Esophagus muscularis mucosa (tissue), 4 donors: ENCODE data around the gene LILRB5. TPM values are rescaled to one million over a fixed set of nuclear protein-coding genes. Genes with fewer than 3 reads are reported as not detected.
A peak's percentile ranks its signal among the peaks of the same experiment; 100 is the strongest.

Source experiments
- DNase-seq: peaks from one replicate; pipeline ENCODE4 v3.0.0-alpha.2; 2017; ENCODE audit errors: extremely low spot score
- H3K27ac ChIP-seq, 4 donors: fragments of 200-600 bp; sonication (generic); replicated peaks in 1 of 4; 1 replicate in 3 of 4; 2 replicates in 1 of 4; pipeline ENCODE4 v1.5.1; 2016 to 2019; ENCODE audit warnings: mild to moderate bottlenecking in 1 of 4
- H3K27me3 ChIP-seq, 4 donors: fragments of 200-600 bp; sonication (generic); one replicate each; pipeline versions ENCODE4 v1.5.1 to v1.6.0; 2016 to 2019
- H3K36me3 ChIP-seq, 4 donors: fragments of 200-600 bp; sonication (generic); one replicate each; pipeline ENCODE4 v1.5.1; 2016 to 2019
- H3K4me1 ChIP-seq, 4 donors: fragments of 200-600 bp; sonication (generic); one replicate each; pipeline ENCODE4 v1.5.1; 2016 to 2019
- H3K4me3 ChIP-seq, 4 donors: fragments of 200-600 bp; sonication (generic); 1 replicate in 2 of 4; 2 replicates in 2 of 4; pipeline ENCODE4 v1.5.1; 2016 to 2019; ENCODE audit warnings: mild to moderate bottlenecking in 4 of 4, moderate library complexity in 1 of 4
- H3K9me3 ChIP-seq, 4 donors: fragments of 200-600 bp; sonication (generic); 1 replicate in 3 of 4; 2 replicates in 1 of 4; pipeline ENCODE4 v1.5.1; 2016 to 2019
- CTCF ChIP-seq, 3 experiments: fragments of 200-600 bp in 2 of 3; fragments of 450-650 bp in 1 of 3; sonication (generic) in 2 of 3; IDR thresholded peaks; one replicate each; pipeline ENCODE4 v1.5.1; 2017 to 2019; ENCODE audit warnings: antibody characterized with exemption in 3 of 3, mild to moderate bottlenecking in 2 of 3, moderate library complexity in 1 of 3
- EP300 ChIP-seq: sonication (generic); formaldehyde crosslinking; IDR thresholded peaks from one replicate; pipeline ENCODE4 v1.6.1; 2017; ENCODE audit warnings: antibody characterized with exemption
- POLR2A ChIP-seq: fragments of 450-650 bp; IDR thresholded peaks from one replicate; pipeline ENCODE4 v1.6.1; 2017; ENCODE audit warnings: antibody characterized with exemption, moderate library complexity, mild to moderate bottlenecking, low read depth
- POLR2AphosphoS5 ChIP-seq, 2 donors: sonication (generic); formaldehyde crosslinking; IDR thresholded peaks; one replicate each; pipeline ENCODE4 v1.6.1; 2017; ENCODE audit warnings: antibody characterized with exemption in 2 of 2
- WGBS: methylation state at CpG from one replicate; pipeline ENCODE4 v1.1.5; 2018; 5-methylcytosine and 5-hydroxymethylcytosine counted together
- intact Hi-C: fragments of 100-400 bp; cut with DNase I; formaldehyde crosslinking; loops from one replicate; pipeline ENCODE4 v1.15.1; 2023
- total RNA-seq, 4 donors: library from RNA; depleted of rRNA; stranded (reverse); fragments of >200 nt; gene quantifications; one replicate each; pipeline versions ENCODE4 v1.1.0 to v1.2.1, GENCODE V29; 2016

LILRB5 gene
- 10 to 100 TPM; 16.6 to 26.6 (median 21.4) TPM for total RNA-seq

GRCh38 chr19:54257116-54257480, at the start of gene LILRB5:
Gene LILRB5, minus strand, starts transcription at chr19:54257273. Its CDS starts 80 bp downstream, at chr19:54257193.
- DNase-seq, result no peak
- no peaks in the 10 kb centered on the region for H3K4me1 ChIP-seq
- intact Hi-C loops, result no loop called here
- H3K4me3 ChIP-seq, result peak within 1 kb of the TSS; percentile 12 to 42 (median 28)
- no peaks in the 10 kb centered on the region for H3K9me3 ChIP-seq
- peak in 1 of 2 donors; percentile 33 for TF ChIP-seq POLR2AphosphoS5 (IDR thresholded peaks at IDR 0.05)
- no peak for TF ChIP-seq POLR2A
- WGBS, result 74% methylated on average over 7 of the region's 9 CpGs
- H3K27ac ChIP-seq, result peak within 1 kb of the TSS in 2 of 4 donors; percentile 34 to 41
- H3K27me3 ChIP-seq, result peaks cover 0 to 66% (median 9%) of the 10 kb centered on the region in 4 donors
- H3K36me3 ChIP-seq, result no peaks in the 10 kb centered on the region

- WGBS, result 100% methylated on average over 1 of the region's 1 CpG
- TF ChIP-seq CTCF (IDR thresholded peaks at IDR 0.05) (no peak), POLR2A (no peak), EP300 (no peak), POLR2AphosphoS5 (IDR thresholded peaks at IDR 0.05) (no peak)
- no peaks in the 10 kb centered on the region for H3K4me1 ChIP-seq
- H3K27ac ChIP-seq, result no peak overlapping the region
- DNase-seq, result no peak
- peaks cover 0 to 31% (median 0%) of the 10 kb centered on the region in 4 donors for H3K27me3 ChIP-seq
- no peaks in the 10 kb centered on the region for H3K9me3 ChIP-seq
- H3K4me3 ChIP-seq, result no peak overlapping the region
- no peaks in the 10 kb centered on the region for H3K36me3 ChIP-seq
- intact Hi-C loops, result no loop called here
Measured at GRCh38 chr19:54305141-54305540, 48.1 kb upstream of the LILRB5 start.

GRCh38 chr19:54302257-54302656, 45.2 kb upstream of the LILRB5 start:
- Histone ChIP-seq H3K4me1 (no peaks in the 10 kb centered on the region), H3K36me3 (no peaks in the 10 kb centered on the region), H3K4me3 (no peak overlapping the region), H3K27me3 (peaks cover 0 to 45% (median 0%) of the 10 kb centered on the region in 4 donors), H3K27ac (no peak overlapping the region), H3K9me3 (no peaks in the 10 kb centered on the region)
- 54% methylated on average over 4 of the region's 4 CpGs for WGBS
- DNase-seq, result no peak
- TF ChIP-seq CTCF (IDR thresholded peaks at IDR 0.05), result no peak
- TF ChIP-seq EP300, result no peak
- TF ChIP-seq POLR2AphosphoS5 (IDR thresholded peaks at IDR 0.05), result no peak
- TF ChIP-seq POLR2A, result no peak
- intact Hi-C loops, result no loop called here

- Histone ChIP-seq H3K27me3 (peaks cover 0 to 32% (median 0%) of the 10 kb centered on the region in 4 donors), H3K36me3 (no peaks in the 10 kb centered on the region), H3K4me1 (no peaks in the 10 kb centered on the region), H3K4me3 (no peak overlapping the region), H3K27ac (no peak overlapping the region), H3K9me3 (peaks cover 0 to 2% (median 0%) of the 10 kb centered on the region in 4 donors)
- intact Hi-C loops, result loop anchor here (5.0 kb wide), 1 partner anchor 278 kb away; no protein-coding TSS in a partner anchor
- 85% methylated on average over 5 of the region's 5 CpGs for WGBS
- TF ChIP-seq POLR2A, result no peak
- no peak for TF ChIP-seq CTCF (IDR thresholded peaks at IDR 0.05)
- TF ChIP-seq POLR2AphosphoS5 (IDR thresholded peaks at IDR 0.05), result no peak
- TF ChIP-seq EP300, result no peak
- no peak for DNase-seq
Measured at GRCh38 chr19:54299515-54299914, 42.4 kb upstream of the LILRB5 start.

- DNase-seq, result no peak
- intact Hi-C loops, result loop anchor here (5.0 kb wide), 1 partner anchor 278 kb away; no protein-coding TSS in a partner anchor
- H3K27ac ChIP-seq, result no peak overlapping the region
- no peaks in the 10 kb centered on the region for H3K4me1 ChIP-seq
- peaks cover 0 to 6% (median 0%) of the 10 kb centered on the region in 4 donors for H3K9me3 ChIP-seq
- peaks cover 0 to 36% (median 0%) of the 10 kb centered on the region in 4 donors for H3K27me3 ChIP-seq
- no peaks in the 10 kb centered on the region for H3K36me3 ChIP-seq
- H3K4me3 ChIP-seq, result no peak overlapping the region
- no peak for TF ChIP-seq CTCF (IDR thresholded peaks at IDR 0.05)
- no peak for TF ChIP-seq EP300
- TF ChIP-seq POLR2AphosphoS5 (IDR thresholded peaks at IDR 0.05), result no peak
- no peak for TF ChIP-seq POLR2A
- WGBS, result 62% methylated on average over 7 of the region's 7 CpGs
Measured at GRCh38 chr19:54299126-54299498, 42.0 kb upstream of the LILRB5 start.
